HepG2 (cell line): ENCODE measurements around the gene UMPS. TPM values are rescaled to one million over a fixed set of nuclear protein-coding genes. Genes with fewer than 3 reads are reported as not detected.

Experiments used
- ATAC-seq: fragments of 200-7000 bp; cut with Tn5 transposase; 3 replicates; pipeline ENCODE4 v1.9.1; 2020; ENCODE audit warnings: mild to moderate bottlenecking, moderate library complexity
- BruUV-seq: library from RNA; stranded (reverse); fragments of 400-500 nt; replicated peaks from 2 replicates; lab custom pipeline; 2021; lab: Mats Ljungman, UMichigan
- CTCF ChIA-PET: fragments of 300-600 bp; formaldehyde crosslinking; extraction: SDS; loops from one replicate; lab custom pipeline; 2021; ENCODE audit warnings: low total read pairs, inconsistent platforms, low intra/inter-chr PET ratio; lab: Yijun Ruan, JAX
- POLR2A ChIA-PET: fragments of 350-600 bp; sonication (Branson Sonifier 250); formaldehyde crosslinking; loops from one replicate; lab custom pipeline; 2020; ENCODE audit warnings: antibody characterized with exemption, inconsistent platforms; lab: Yijun Ruan, JAX
- DNase-seq: peaks from one replicate; pipeline ENCODE4 v3.0.0-alpha.2; 2015; ENCODE audit warnings: low spot score
- FAIRE-seq: peaks from 3 replicates; lab custom pipeline; 2011; peaks lifted over from hg19 to GRCh38; lab: Jason Lieb, UNC
- H2AFZ ChIP-seq: one replicate; pipeline ENCODE4 v1.6.1; 2011; ENCODE audit warnings: low read length, inconsistent platforms
- H3K27ac ChIP-seq: fragments of 300-600 bp; 3 replicates; pipeline ENCODE4 v1.8.0; 2011; ENCODE audit warnings: mixed run types, mild to moderate bottlenecking, mixed read lengths, low read length, inconsistent platforms; ENCODE audit not compliant: insufficient read depth; ENCODE audit errors: extremely low read length
- H3K27me3 ChIP-seq, 2 experiments: fragments of 200-600 bp in 1 of 2; 2 replicates in 1 of 2; 3 replicates in 1 of 2; pipeline versions ENCODE4 v1.6.0 to v1.8.0; 2011; ENCODE audit warnings: low read length in 2 of 2, mild to moderate bottlenecking in 2 of 2, moderate library complexity in 2 of 2, inconsistent platforms in 1 of 2; ENCODE audit not compliant: insufficient read depth in 2 of 2, control insufficient read depth in 1 of 2
- H3K36me3 ChIP-seq, 2 experiments: fragments of 200-600 bp in 1 of 2; replicated peaks in 1 of 2; 2 replicates in 1 of 2; 3 replicates in 1 of 2; pipeline versions ENCODE4 v1.5.1 to v1.8.0; 2011; ENCODE audit warnings: low read length in 2 of 2, inconsistent platforms in 1 of 2; ENCODE audit not compliant: insufficient read depth in 2 of 2, control insufficient read depth in 1 of 2
- H3K4me1 ChIP-seq: 2 replicates; pipeline ENCODE4 v1.5.1; 2012; ENCODE audit warnings: low read length, inconsistent platforms; ENCODE audit not compliant: insufficient read depth
- H3K4me2 ChIP-seq: 2 replicates; pipeline ENCODE4 v1.6.0; 2011; ENCODE audit warnings: low read depth, low read length, inconsistent platforms
- H3K4me3 ChIP-seq, 3 experiments: fragments of 200-600 bp in 1 of 3; sonication (generic), shearing (Covaris generic) in 1 of 3; replicated peaks in 1 of 3; 2 replicates each; pipeline ENCODE4 v1.5.1; 2011 to 2016; ENCODE audit warnings: low read length in 3 of 3, inconsistent platforms in 2 of 3, low read depth in 2 of 3, mild to moderate bottlenecking in 2 of 3, control low read depth in 1 of 3, mixed read lengths in 1 of 3; ENCODE audit not compliant: insufficient read depth in 1 of 3
- H3K79me2 ChIP-seq: one replicate; pipeline ENCODE4 v1.6.1; 2011; ENCODE audit warnings: low read length, inconsistent platforms; ENCODE audit not compliant: insufficient read depth
- H3K9ac ChIP-seq: 2 replicates; pipeline ENCODE4 v1.6.0; 2011; ENCODE audit warnings: mild to moderate bottlenecking, low read depth, low read length, inconsistent platforms; ENCODE audit not compliant: insufficient read depth
- H3K9me3 ChIP-seq: 2 replicates; pipeline ENCODE4 v1.5.1; 2012; ENCODE audit warnings: mild to moderate bottlenecking, low read length
- H4K20me1 ChIP-seq: 2 replicates; pipeline ENCODE4 v1.6.0; 2011; ENCODE audit warnings: inconsistent platforms, mild to moderate bottlenecking, low read length, moderate library complexity; ENCODE audit not compliant: insufficient read depth
- AGO2 ChIP-seq: fragments of 200-400 bp; formaldehyde crosslinking; optimal IDR thresholded peaks from 2 replicates; pipeline ENCODE3; 2017; ENCODE audit warnings: mild to moderate bottlenecking, low read depth, low read length, moderate library complexity
- DNMT1 ChIP-seq: sonication (generic); formaldehyde crosslinking; IDR thresholded peaks from 2 replicates; pipeline ENCODE4 v1.5.1; 2020; ENCODE audit warnings: mild to moderate bottlenecking, missing genetic modification reagents
- GZF1 ChIP-seq: sonication (generic); formaldehyde crosslinking; IDR thresholded peaks from 2 replicates; pipeline ENCODE4 v1.5.1; 2020; ENCODE audit warnings: mild to moderate bottlenecking, missing genetic modification reagents
- HES4 ChIP-seq: sonication (generic); formaldehyde crosslinking; IDR thresholded peaks from 2 replicates; pipeline ENCODE4 v1.9.0; 2021; ENCODE audit warnings: mild to moderate bottlenecking, missing genetic modification reagents, borderline replicate concordance
- ZBTB20 ChIP-seq: sonication (generic); formaldehyde crosslinking; IDR thresholded peaks from 2 replicates; pipeline ENCODE4 v1.8.1; 2023; ENCODE audit warnings: missing genetic modification reagents, low read depth, mild to moderate bottlenecking, borderline replicate concordance
- ZNF776 ChIP-seq: sonication (generic); formaldehyde crosslinking; IDR thresholded peaks from 2 replicates; pipeline ENCODE4 v1.4.0; 2020; ENCODE audit warnings: mild to moderate bottlenecking, missing genetic modification reagents
- WGBS: methylation state at CpG from one replicate; pipeline ENCODE4 v1.1.6; 2017; ENCODE audit warnings: low lambda C conversion rate; 5-methylcytosine and 5-hydroxymethylcytosine counted together
- in situ Hi-C: cut with HindIII; loops from 2 replicates; pipeline ENCODE4 v1.10.0; 2017; ENCODE audit warnings: low pct_unique_long_range_greater_than_20kb; ENCODE audit not compliant: extremely low pct_ligation_motif_present
- intact Hi-C: fragments of 100-400 bp; cut with micrococcal nuclease; formaldehyde crosslinking; loops from one replicate; pipeline ENCODE4 v1.10.0; 2022; ENCODE audit not compliant: unreplicated experiment
- polyA plus RNA-seq, 8 experiments: library from polyadenylated mRNA; depleted of rRNA in 3 of 8; stranded (reverse) in 7 of 8; unstranded in 1 of 8; fragments of >200 nt; fragmentation: Illumina TruSeq in 4 of 8; extraction: Trizol in 4 of 8; gene quantifications; 2 replicates each; pipeline versions ENCODE4 v1.2.1 to v1.2.3, GENCODE V29; 2011 to 2016; ENCODE audit warnings: low read depth in 4 of 8, missing spikeins in 1 of 8, mixed read lengths in 1 of 8; ENCODE audit not compliant: insufficient read depth in 1 of 8
- total RNA-seq, 5 experiments: library from RNA; depleted of rRNA; stranded (reverse); fragments of >200 nt; fragmentation: Illumina TruSeq; extraction: Trizol; gene quantifications; 2 replicates each; pipeline ENCODE4 v1.2.3, GENCODE V29; 2016; ENCODE audit warnings: low read depth in 1 of 5
- TF ChIP-seq, protein P1 (sequence below): sonication (generic); formaldehyde crosslinking; conservative IDR thresholded peaks from 2 replicates; pipeline ENCODE4 v1.4.0; 2020; ENCODE audit warnings: missing genetic modification reagents
- TF ChIP-seq, protein P2 (sequence below): sonication (generic); formaldehyde crosslinking; IDR thresholded peaks from 2 replicates; pipeline ENCODE4 v1.4.0; 2020; ENCODE audit warnings: missing genetic modification reagents
- TF ChIP-seq, protein P3 (sequence below): sonication (generic); formaldehyde crosslinking; IDR thresholded peaks from 2 replicates; pipeline ENCODE4 v1.4.0; 2020; ENCODE audit warnings: missing genetic modification reagents

Gene UMPS
- total and polyA plus RNA-seq, 2 of the 13 experiments (the other 11 are each of a cell fraction or from before 2014, with no cell fraction given) = 52.7 to 74.2 TPM

DNA sequence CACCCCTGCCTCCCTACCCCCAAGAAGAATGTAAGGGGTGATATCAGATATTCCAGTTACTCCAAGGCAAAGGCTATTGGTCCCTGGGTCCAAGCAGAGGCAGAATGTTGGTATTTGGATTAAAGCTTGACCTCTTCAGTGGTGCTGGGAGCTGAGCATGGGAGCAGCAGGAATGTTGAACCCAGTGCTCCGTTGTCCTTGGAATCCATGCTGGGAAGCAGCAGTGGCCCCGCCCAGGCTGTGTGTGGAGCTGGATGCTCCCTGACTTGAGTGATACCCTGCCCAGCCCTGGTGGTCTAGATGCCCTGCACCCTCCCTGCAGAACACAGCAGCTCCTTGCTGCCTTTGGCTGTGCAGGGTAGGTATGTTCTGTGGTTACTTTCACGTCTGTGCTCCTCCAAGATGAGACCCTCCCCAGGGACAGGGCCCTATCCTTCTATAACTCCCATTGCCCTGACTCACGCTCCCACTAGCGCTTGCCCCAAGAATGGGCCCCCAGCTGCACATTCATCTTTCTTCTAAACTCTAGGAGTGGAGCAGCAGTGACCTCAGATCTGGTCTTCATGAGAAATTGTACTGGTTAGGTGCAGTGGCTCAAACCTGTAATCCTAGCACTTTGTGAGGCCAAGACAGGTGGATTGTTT lies 35.1 kb downstream of the UMPS start (continued):
- no peak for TF ChIP-seq AGO2
- no peak for TF ChIP-seq HES4
- TF ChIP-seq ZBTB20 (CRISPR knock-in tag) = no peak
- TF ChIP-seq, all 625 proteins: peak for 0

DNA sequence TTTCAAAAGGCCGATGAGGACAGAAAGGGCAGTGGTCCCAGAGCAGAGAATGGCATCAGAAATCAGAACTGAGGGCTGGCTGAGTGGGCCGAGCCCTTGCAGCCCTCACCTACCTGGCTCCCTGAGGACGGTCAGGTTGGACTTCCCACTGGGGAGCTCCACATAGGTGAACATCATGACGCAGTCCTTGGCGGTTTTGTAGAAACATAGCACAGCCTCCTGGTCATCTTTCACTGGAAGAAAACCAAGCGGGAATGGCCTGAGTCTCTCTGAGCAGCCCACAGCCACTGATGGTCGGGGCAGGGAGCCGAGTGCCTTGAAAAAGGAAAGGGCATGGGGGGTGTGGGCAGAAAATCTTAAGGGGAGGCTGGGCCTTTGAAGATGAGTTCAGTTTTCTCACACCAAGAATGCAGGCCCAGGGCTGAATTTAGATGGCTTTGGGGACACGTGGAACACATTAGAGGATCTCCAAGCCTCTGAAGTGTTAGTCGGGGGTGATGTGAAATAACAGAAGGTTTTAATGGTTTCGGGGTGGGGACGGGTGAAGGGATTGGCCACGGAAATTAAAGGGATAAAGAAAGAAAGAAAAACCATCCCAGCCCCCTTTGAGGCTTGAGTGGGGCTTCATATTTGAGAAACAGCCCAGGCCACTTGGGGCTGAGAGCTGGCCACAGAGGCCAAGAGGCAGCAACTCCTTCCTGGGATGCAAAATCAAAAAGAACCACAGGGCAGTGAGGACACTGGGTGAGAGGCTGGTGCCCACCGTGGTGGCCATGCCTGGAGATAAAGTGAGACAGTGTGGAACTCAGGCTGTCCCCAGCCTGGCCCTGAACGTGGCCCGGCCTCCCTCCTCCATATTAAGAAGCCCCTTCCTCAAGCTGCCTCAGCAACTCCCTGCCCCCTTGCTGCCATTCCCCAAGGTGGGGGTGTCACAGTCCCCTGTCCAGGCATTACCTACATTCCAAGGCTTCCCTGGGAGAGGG lies 36.2 kb downstream of the UMPS start:
- H3K4me3 ChIP-seq = no peak overlapping the region
- no peak overlapping the region for H3K4me2 ChIP-seq
- 97% methylated on average over 16 of the region's 16 CpGs for WGBS
- no peaks in the 10 kb centered on the region for H3K27me3 ChIP-seq
- POLR2A ChIA-PET = no interaction called here
- H3K79me2 ChIP-seq = no peaks in the 10 kb centered on the region
- ATAC-seq = no peak
- no peaks in the 10 kb centered on the region for H3K9me3 ChIP-seq
- intact Hi-C loops (no loop called here), in situ Hi-C loops (loop anchor here (25.0 kb wide), 1 partner anchor 396 kb away; no protein-coding TSS in a partner anchor)
- no peaks in the 10 kb centered on the region for H4K20me1 ChIP-seq
- FAIRE-seq = no peak
- H3K4me1 ChIP-seq = peaks cover 14% of the 10 kb centered on the region
- no peak for DNase-seq
- H2AFZ ChIP-seq = no peak overlapping the region
- BruUV-seq = no TSS peak
- peaks cover 49 to 75% of the 10 kb centered on the region in 2 experiments for H3K36me3 ChIP-seq
- H3K27ac ChIP-seq = no peak overlapping the region
- CTCF ChIA-PET = no interaction called here
- no peak for TF ChIP-seq ZNF776
- TF ChIP-seq GZF1 (CRISPR knock-in tag) = no peak
- TF ChIP-seq, protein P1, sequence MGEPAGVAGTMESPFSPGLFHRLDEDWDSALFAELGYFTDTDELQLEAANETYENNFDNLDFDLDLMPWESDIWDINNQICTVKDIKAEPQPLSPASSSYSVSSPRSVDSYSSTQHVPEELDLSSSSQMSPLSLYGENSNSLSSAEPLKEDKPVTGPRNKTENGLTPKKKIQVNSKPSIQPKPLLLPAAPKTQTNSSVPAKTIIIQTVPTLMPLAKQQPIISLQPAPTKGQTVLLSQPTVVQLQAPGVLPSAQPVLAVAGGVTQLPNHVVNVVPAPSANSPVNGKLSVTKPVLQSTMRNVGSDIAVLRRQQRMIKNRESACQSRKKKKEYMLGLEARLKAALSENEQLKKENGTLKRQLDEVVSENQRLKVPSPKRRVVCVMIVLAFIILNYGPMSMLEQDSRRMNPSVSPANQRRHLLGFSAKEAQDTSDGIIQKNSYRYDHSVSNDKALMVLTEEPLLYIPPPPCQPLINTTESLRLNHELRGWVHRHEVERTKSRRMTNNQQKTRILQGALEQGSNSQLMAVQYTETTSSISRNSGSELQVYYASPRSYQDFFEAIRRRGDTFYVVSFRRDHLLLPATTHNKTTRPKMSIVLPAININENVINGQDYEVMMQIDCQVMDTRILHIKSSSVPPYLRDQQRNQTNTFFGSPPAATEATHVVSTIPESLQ = no peak
- TF ChIP-seq, protein P2, sequence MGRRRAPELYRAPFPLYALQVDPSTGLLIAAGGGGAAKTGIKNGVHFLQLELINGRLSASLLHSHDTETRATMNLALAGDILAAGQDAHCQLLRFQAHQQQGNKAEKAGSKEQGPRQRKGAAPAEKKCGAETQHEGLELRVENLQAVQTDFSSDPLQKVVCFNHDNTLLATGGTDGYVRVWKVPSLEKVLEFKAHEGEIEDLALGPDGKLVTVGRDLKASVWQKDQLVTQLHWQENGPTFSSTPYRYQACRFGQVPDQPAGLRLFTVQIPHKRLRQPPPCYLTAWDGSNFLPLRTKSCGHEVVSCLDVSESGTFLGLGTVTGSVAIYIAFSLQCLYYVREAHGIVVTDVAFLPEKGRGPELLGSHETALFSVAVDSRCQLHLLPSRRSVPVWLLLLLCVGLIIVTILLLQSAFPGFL (CRISPR knock-in tag) = no peak
- TF ChIP-seq, protein P3, sequence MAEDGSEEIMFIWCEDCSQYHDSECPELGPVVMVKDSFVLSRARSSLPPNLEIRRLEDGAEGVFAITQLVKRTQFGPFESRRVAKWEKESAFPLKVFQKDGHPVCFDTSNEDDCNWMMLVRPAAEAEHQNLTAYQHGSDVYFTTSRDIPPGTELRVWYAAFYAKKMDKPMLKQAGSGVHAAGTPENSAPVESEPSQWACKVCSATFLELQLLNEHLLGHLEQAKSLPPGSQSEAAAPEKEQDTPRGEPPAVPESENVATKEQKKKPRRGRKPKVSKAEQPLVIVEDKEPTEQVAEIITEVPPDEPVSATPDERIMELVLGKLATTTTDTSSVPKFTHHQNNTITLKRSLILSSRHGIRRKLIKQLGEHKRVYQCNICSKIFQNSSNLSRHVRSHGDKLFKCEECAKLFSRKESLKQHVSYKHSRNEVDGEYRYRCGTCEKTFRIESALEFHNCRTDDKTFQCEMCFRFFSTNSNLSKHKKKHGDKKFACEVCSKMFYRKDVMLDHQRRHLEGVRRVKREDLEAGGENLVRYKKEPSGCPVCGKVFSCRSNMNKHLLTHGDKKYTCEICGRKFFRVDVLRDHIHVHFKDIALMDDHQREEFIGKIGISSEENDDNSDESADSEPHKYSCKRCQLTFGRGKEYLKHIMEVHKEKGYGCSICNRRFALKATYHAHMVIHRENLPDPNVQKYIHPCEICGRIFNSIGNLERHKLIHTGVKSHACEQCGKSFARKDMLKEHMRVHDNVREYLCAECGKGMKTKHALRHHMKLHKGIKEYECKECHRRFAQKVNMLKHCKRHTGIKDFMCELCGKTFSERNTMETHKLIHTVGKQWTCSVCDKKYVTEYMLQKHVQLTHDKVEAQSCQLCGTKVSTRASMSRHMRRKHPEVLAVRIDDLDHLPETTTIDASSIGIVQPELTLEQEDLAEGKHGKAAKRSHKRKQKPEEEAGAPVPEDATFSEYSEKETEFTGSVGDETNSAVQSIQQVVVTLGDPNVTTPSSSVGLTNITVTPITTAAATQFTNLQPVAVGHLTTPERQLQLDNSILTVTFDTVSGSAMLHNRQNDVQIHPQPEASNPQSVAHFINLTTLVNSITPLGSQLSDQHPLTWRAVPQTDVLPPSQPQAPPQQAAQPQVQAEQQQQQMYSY = no peak
- no peak for TF ChIP-seq DNMT1 (CRISPR knock-in tag)
- no peak overlapping the region for H3K9ac ChIP-seq
